Measurements from ENCODE around the gene SEH1L.

- TF ChIP-seq POLR2A (IDR thresholded peaks at IDR 0.05) (no peak), CTCF (IDR thresholded peaks at IDR 0.05) (no peak)
These were observed 41.0 kb upstream of the SEH1L start for GRCh38 chr18:12906773-12907172.
